Measurements from ENCODE around the gene C2CD2.
"Not testable (repeated sequence)": the region's sequence is repeated elsewhere in the genome, so short reads cannot be mapped to it uniquely, and the experiment has no call there.

Gene C2CD2

DNA sequence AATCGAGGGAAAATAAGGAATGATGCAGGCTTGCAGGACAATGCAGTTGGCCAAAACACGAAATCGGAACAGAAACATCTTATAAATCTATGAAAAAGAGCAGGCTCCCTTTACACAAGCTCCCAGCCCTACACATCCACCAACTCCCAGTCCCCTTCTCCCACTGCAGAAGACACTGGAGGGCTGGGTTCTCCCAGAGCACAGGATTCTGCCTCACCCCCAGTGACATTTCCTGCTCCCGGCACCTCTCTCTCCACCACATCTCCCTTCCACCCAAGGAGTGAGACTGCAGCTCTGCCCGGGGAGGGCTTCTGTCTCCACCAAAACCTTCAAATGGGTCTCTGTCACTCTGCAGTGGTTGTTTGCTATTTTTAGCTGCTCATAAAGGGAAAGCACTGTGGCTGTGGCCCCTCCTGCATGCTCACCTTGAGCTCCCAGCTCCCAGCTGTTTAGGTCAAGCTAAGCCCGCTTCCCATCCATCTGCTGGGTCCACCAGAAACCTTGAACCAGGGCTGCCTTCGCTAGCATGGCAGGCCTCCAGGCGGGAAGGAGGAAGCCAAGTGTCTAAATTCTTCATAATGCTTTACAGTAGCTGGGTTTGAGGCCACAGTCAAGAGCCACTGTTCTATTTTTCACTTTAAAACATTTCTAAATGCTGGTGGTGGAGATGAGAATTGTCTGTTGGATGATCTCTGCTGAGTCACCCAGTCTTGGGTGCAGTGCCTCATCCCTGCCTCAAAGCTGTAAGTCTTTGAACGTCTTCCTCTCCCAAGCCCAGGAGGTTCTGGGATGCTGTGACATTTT lies 3.3 kb upstream of the C2CD2 start:
- DNase-seq, result no peak

DNA sequence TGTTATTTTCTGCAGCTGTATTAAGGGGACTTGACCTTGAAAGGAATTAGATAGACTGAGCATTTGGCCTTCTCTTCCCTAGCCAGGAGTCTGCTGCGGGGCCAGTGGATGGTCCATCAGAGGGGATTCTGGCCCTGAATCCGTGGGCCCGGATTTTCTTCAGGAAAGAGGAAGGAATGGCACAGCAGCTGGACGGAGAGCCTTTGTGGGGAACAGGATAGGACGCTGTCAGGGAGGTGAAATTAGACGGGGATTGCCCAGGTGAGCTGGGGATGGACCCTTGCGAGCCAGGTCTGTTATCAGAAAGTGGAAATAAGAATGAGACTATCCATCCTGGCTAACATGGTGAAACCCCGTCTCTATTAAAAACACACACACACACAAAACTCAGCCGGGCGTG lies 1.7 kb upstream of the C2CD2 start:
- DNase-seq, result no peak

DNA sequence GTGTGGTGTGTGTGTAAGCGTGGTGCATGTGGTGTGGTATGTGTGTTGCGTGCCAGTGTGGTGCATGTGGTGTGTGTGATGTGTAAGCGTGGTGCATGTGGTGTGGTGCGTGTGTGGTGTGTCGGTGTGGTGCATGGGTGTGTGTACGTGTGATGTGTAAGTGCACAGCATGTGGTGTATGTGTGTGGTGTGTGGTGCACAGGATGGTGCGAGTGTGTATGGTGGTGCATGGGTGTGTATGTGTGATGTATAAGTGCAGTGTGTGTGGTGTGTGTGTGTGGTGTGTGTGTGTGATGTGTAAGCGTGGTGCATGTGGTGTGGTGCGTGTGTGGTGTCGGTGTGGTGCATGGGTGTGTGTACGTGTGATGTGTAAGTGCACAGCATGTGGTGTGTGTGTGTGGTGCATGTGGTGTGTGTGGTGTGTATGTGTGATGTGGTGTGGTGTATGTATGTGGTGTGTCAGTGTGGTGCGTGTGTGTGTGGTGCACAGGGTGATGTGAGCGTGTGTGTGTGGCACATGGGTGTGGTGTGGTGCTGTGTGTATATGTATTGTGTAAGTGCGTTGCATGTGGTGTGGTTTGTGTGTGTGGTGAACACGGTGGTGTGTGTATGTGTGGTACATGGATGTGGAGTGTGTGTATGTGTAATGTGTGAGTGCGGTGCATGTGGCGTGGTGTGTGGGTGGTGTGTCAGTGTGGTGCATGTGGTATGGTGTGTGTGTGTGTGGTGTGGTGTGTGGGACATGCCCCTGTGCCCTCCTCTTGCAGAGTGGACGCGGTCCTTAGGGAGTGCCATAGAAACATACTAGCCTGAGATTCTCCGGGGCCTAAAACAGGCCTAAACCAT lies 1.1 kb upstream of the C2CD2 start:
- no peak for DNase-seq

DNA sequence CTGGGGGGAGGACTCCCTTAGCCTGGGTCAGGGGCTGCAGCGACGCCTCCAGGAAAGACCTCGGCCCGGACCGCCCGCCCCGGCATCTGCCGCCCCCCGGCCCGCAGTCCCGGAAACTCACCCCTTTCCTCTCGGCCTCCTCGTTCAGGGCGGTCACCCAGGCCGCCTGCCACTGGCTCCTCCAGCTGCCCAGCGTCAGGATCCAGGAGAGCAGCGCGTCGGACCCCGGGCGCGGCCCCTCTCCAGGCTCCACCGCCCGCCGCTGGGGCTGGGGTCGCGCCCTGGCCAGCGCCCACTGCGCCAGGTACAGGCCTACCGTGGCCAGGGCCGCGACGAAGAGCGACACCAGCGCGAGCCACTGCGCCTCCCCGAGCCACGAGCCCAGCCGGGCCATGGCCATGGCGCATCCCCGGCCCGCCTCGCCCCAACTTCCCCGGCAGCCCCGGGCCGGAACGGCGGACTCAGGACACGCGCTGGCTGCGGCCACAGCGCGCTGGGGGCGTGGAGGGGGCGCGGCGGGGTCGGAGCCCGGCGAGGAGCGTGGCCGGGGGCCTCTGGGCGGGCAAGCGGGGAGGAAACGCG lies 478 bp downstream of the C2CD2 start:
- no peak for DNase-seq

DNA sequence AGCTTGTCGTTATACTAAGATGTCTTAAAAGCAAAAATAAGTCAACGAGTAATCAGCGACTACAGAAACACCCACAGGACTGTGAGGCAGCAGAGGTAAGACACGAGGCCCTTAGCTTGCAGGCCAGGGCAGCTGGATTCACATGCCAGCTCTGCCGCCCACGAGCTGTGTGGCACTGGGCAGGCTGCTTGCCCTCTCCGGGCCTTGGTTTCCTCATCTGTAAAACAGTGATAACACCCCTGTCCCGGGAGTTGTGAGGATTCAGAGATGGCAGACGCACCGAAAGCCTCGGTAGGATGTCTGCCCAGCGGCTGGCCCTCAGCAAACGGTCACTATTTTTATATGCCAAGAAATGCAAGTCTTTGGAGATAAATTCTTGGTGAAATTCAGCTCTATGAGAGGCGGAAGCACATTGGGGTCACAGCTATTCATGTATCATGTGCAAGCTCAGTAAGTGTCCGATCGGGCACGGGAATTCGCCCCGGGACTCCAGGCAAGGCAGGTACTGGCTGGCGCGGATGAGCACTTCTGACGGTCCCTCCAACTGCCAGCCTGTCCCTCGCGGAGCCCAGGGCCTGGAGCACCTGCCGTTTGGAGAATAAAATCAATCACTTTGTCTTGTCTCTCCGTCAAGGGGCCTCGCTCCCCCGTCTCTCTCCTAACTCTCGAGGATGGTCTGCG lies 1.1 kb downstream of the C2CD2 start:
- peak; percentile 3 for DNase-seq

DNA sequence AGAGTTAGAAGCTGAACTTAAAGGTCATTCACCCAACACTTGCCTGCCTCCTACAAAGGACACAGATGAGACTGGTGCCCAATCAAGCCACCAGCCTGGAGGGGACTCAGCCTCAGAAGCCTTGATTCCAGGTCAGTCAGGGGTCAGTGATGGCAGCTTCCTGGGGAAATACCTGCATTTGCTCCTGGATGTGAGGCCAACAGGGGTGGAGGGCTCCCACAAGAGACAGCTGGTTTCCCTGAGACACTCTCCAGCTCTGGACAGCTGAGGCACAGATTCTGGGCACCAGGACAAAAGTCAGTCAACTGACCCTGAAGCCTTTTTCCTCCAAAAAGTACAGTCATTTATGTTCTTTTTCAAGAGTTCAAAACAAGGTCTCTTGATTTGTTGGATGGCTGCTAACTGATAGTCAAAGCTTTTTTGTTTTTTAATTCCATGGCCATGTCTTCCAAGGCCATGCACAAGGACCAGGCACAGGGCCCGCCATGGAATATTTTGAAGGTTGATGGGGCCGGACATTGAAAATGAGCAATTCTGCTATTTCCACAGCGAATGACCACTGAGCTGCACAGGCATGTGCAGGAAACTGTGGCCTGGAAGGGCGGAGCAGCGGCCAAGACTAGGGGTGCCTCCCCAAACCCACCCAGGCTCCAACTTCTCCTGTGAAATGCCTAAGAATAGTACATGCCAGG lies 1.8 kb downstream of the C2CD2 start:
- DNase-seq, result no peak

DNA sequence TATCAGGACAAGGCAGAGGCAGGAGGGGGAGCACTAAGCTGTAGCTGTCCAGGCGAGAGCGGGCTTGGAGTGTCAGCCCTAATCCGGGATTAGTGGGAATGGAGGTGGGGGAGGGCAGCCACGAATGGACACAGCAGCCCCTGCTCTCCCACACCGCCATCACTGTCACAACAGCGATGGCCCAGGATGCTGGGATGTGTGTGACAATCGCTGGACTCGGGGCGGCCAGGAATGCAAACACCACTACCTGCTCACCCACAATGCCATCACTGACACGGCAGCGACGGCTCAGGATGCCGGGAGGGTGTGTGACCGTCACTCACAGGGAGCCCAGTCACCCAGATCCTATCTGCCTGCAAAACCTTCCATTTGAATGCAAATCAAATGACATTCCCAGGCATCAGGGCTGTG lies 2.9 kb downstream of the C2CD2 start:
- DNase-seq, result no peak

DNA sequence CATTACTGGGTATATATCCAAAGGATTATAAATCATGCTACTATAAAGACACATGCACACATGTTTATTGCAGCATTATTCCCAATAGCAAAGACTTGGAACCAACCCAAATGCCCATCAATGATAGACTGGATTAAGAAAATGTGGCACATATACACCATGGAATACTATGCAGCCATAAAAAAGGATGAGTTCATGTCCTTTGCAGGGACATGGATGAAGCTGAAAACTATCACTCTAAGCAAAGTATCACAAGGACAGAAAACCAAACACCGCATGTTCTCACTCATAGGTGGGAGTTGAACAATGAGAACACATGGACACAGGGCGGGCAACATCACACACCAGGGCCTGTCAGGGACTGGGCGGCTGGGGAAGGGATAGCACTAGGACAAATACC lies 4.2 kb downstream of the C2CD2 start:
- not testable (repeated sequence) for DNase-seq

DNA sequence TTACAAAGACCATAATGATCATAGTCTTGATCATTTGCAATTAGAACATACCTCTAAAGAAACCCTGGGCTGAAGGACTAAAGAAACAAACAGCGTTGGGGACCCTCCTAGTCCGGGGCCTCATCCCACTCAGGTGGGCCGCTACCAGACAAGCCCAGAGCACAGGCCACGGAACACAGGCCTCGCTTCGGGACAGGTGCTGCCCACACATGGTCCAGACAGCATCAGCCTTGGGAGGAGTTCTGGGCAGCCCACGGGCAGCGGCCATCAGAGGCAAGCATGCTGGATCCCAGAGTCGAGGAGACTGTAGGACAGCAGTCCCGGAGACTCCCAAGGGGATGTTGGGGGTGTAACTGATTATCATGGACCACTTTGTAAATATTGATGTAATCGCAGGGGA lies 4.9 kb downstream of the C2CD2 start:
- no peak for DNase-seq

DNA sequence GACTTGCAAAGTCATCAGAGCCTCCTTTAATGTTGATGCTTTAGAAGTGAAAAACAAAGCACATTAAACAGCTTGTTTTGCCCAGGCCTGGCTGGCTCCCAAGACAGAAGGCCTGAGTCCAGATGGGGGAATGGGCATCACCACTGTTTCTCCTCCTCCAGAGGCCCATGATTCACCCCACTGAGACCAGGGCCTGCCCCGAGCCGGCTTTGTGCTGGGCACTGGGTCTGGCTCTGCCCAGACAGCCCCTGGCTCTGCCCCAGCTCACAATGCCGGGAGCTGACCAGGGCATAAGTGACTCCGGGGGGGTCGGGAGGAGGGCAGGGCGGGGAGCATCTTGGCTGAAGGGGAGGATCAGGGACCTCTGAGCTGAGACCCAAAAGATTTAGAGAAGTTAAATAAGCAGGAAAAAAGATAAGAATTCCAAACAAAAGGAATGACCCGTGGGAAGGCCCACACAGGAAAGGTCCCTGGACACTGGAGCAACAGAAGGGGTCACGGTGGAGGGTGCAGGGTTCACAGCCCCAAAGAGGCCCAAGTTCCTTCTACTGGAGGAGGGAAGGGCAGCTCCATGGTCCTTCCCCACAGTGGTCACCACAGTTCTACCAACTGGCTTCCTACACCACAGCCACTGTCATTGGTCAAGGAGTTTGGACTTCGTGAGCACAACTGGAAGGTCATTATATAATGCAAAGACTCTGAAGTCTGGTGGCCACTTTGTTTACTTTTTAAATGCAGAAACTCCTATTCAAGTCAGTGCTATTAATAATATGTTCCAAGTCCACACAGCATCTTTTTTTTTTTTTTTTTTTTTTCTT lies 5.5 kb downstream of the C2CD2 start:
- no peak for DNase-seq

DNA sequence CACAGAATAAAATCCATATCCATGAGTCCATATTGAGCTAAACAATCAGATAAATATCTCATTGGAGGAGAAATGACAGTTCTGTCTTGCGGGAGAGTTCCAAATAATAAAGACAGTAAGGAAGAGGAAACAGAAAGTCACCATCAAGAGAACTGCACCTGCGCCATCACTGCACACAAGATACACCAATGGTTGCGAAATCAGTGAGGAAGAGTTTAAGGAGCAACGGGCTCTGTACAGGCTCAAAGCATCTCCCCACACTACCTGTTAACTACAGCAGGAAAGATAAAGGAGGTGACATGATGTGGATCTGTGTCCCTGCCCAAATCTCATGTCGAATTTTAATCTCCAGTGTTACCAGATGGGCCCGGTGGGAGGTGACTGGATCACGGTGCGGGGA lies 7.8 kb downstream of the C2CD2 start:
- DNase-seq, result no peak

DNA sequence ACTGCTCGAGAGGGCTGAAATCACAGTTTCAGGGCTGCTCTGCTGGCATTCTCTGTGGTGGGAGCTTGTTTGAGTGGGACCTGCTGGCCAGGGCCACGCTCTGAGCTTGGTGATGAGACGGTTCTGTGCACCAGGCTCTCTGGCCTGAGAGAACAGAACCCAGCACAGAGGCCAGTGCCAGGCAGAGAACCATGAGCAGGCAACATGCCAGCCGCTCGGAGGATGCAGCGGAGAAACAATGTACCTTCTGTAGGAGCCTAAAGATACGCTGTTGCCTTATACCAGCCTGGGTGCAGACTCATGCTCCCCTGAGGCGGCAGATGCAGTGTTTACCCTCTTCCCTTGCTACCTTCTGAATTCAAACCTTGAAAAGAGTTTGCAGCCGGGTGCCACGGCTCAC lies 10.0 kb downstream of the C2CD2 start:
- no peak for DNase-seq

DNA sequence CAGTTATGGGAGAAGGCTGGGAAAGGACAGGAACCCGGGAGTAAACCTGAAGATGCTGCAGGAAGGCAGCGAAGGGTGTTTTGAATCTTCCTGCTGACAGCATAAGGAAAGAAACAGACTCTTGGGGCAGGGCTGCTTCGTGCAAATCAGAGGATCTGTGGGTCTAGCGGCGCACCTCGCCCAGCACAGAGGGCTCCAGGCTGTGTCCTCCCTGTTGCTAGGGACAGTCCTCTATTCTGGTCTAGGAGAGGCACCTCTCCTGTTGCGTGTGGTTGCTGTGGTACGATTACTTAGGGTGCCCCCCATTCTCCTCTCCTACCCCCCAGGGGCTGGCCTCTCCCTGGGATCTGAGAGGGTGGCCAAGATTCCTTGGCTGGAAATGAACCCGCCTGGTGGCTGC lies 11.4 kb downstream of the C2CD2 start:
- no peak for DNase-seq

DNA sequence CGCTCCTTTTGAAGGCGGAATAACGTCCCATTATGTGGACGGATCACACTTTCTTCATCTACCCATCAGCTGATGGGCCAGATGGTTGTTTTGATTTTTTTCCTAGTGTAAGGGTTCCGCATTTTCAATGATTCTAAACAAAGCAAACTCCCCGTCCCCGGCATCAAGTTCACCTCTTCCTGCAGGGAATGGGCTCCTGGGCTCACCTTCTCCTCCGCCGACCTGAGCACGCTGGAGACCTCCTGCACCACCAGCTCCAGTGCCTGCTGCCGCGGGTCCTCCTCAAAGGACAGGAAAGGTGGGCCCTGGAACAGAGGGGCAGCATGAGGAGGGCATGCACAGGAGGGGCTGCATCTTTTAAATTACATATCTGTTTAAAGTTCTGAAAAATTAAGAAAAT lies 11.9 kb downstream of the C2CD2 start:
- no peak for DNase-seq

DNA sequence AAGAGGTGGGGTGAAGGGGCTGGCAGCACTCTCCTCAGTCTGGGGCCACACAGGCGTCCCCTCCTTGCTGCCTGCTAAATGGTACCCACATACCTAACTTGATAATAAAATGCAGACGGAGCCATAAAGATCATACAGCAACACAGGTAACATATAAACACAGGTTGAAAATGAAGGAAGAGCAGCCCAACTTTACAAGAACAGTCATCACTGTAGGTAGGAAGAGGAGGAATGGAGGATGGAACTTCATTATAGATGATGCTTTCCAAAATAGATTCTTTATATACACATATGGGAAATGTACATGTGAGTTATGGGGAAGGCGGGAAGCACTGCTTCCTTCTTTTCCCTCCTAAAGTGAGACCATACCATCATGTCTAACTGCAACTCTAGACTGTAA lies 13.4 kb downstream of the C2CD2 start:
- no peak for DNase-seq

DNA sequence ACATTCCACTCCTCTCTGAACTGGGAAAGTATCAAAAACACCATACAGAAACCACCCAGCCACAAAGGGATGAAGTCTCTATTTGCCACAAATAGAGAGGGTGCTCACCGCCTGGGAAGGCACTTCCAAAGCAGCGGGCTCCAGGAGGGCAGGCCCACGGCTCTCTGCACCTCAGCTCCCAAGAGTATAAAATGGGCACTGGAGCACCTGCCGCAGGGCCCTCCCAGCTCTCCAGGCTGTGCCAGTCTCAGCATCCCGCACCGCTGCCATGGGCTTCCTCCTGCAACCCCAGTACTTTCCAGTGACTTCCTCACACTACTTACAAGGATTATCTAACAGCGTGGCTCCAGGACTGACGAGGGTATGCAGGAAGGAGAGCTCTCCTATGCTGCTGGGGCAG lies 14.4 kb downstream of the C2CD2 start:
- DNase-seq, result no peak

DNA sequence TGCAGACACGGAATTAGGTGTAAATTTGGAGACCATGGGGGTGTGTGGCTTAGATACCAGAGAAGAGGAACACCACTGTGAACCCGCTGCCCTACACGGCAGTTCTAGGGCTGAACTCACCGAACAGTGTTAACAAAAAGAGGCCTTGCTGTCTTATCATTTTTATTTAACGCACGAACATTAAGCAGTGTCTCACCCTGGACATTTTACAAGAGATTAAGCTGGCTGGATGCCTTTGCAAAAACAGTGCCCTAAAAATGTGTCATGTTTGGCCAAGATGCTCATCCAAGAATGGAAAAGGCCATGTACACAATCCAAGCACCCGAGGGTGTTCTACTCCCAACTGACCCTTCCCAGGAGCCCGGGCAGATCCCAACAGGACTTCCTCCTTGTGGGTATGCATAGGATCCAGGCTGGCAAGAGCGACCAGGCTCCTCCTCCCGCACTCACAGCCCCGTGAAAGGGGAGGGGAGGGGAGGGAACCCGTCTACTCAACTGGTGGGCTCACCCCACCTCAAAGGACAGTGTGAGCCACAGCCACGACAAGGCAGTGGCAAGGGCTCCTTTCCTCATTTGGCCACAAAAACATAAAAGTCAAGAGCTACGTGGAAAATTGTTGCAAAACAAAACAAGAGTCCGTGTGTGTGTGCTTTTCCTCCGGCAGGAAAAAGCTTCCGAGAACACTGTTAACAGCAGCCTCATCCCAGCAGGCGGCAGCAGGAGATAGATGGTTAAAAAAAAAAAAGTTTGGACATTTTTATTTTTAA lies 20.3 kb downstream of the C2CD2 start:
- no peak for DNase-seq

DNA sequence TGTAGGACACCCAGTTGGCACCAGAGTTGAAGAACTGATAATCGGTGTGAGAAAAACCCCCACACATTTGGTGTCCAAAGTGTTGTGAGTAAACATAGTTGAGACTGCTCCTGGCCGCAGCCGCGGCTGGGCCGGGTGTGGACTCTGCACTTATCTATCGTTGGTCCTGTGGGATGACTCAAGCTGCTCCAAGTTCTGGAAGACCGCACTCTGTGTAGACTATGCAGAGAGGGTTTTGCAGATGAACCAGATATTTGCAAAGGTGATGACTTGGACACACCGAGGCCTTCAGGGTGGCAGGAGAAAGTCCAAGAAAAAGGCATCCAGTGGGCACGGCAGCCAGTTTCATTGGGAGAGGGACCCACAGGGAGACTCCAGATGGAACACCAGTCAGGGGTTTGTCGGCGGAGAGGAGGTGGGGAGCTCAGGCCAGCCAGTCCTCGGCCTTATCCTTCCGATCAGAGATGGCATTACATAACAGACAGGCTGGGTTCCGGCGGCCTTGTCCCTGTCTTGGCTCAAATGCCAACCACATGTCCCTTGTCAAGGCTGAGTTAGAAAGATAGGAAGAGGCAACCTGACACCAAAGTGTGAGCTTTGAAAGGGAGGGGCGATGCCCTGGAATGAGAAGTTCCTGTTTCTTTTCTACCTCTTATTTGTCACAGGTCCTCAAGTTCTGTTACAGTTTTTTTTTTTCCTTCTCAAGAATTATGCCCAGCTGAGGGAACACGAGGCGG lies 21.1 kb downstream of the C2CD2 start:
- DNase-seq, result no peak

DNA sequence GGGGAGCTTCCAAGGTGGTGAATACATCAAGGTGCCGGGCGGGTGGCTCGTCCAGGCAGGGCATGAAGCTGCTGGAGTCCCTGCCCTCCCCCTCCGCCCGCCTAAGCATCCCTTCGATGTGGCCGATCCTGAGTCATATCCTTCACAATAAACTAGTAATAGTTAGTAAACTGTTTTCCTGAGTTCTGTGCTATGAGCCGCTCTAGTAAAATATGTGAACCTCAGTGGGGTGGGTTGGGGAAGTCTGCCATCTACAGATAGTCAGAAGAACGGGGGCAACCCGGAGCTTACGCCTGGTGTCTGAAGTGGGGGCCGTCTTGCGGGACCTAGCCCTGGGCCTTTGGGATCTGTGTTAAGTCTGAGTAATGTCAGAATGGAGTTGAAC lies 21.6 kb downstream of the C2CD2 start:
- DNase-seq, result no peak

DNA sequence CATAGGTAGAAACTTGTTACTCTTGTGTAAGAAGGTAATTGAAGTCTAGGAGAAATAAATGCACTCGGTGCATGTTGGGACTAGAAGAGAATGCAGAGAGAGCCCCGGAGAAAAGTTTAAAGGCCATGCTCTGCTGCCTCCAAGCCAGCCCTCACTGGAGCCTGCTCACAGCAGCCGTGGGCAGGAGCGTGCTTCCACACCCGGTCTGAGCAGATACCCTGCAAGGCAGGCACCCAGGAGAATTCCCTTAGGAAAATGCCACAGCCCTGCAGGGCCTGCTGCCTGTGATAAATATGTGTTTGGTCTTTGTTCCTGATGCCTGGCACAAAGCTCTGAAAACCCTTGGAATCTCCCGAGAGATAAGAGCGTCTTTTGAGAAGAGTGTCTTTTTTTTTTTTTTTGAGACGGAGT lies 22.8 kb downstream of the C2CD2 start:
- no peak for DNase-seq

All from NCI-H2227 treated with DMSO at 0.1 percent for 48 hours (cell line).